ENCODE measurements around the gene LIMCH1. TPM values are rescaled to one million over a fixed set of nuclear protein-coding genes. Genes with fewer than 3 reads are reported as not detected.
"Not testable (repeated sequence)": the region's sequence is repeated elsewhere in the genome, so short reads cannot be mapped to it uniquely, and the experiment has no call there.

The LIMCH1 gene
- total RNA-seq, 1 donor from 2014 or later = 12.7 TPM

DNA sequence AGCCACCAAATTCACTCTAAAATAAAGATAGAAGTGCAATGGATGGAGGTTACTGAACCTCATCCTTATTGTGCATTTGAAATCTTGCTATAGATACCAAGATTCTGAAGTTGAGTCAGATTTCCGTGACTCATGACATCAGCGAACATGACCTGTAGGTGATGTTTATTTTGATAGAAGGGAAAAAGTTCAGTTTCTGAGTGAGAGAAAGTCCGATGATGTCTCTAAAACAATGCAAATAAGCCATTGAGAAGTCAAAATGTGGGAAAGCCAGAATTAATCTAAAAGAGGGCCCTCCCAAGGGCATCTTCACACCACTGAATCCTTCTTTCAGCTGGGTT, 190.6 kb downstream of the LIMCH1 start:
- H3K4me3 Mint-ChIP-seq (ENCODE audit: low read depth) = no peak overlapping the region
- peaks cover 3% of the 10 kb centered on the region for H3K4me1 Mint-ChIP-seq (ENCODE audit: low read depth)
- TF ChIP-seq, protein P1, sequence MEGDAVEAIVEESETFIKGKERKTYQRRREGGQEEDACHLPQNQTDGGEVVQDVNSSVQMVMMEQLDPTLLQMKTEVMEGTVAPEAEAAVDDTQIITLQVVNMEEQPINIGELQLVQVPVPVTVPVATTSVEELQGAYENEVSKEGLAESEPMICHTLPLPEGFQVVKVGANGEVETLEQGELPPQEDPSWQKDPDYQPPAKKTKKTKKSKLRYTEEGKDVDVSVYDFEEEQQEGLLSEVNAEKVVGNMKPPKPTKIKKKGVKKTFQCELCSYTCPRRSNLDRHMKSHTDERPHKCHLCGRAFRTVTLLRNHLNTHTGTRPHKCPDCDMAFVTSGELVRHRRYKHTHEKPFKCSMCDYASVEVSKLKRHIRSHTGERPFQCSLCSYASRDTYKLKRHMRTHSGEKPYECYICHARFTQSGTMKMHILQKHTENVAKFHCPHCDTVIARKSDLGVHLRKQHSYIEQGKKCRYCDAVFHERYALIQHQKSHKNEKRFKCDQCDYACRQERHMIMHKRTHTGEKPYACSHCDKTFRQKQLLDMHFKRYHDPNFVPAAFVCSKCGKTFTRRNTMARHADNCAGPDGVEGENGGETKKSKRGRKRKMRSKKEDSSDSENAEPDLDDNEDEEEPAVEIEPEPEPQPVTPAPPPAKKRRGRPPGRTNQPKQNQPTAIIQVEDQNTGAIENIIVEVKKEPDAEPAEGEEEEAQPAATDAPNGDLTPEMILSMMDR (IDR thresholded peaks at IDR 0.05; ENCODE audit: unreplicated experiment) = no peak
- DNase-seq (ENCODE audit: low spot score, unreplicated experiment) = no peak
- peaks cover 6% of the 10 kb centered on the region for H3K9me3 Mint-ChIP-seq (ENCODE audit: low read depth)
- peaks cover 80% of the 10 kb centered on the region for H3K27me3 Mint-ChIP-seq
- no peak overlapping the region for H3K27ac Mint-ChIP-seq
- H3K36me3 Mint-ChIP-seq (ENCODE audit: insufficient read depth) = no peaks in the 10 kb centered on the region

DNA sequence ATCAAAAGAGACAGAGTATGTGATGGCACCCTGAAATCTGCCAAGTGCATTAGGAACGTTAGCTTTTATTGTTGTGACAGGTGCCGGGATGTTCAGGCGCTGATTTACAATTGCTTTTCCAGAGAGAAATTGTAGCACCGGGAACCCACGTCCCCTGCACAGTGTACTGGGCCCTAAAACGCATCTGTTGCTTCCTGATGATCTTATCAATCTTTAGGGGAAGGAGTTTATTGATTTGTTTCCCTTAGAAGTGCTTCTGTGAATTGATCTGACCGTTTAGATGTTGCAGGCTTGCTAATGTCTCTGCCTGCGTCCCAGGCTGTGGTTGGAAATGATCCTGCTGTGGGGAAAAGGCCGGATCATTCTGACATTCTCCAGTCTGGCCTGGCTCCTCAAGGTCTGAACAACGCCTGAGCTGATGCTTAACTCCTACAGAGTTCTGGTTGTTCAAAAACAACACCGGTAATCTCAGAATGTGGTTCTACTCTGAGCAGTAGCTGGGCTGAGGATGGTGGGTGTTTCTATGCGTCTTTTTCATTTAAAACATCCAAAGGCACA, 193.7 kb downstream of the LIMCH1 start:
- Mint-ChIP-seq H3K36me3 (ENCODE audit: insufficient read depth) (no peaks in the 10 kb centered on the region), H3K4me3 (ENCODE audit: low read depth) (no peak overlapping the region), H3K9me3 (ENCODE audit: low read depth) (no peaks in the 10 kb centered on the region), H3K27me3 (peaks cover 82% of the 10 kb centered on the region), H3K27ac (no peak overlapping the region), H3K4me1 (ENCODE audit: low read depth) (peaks cover 3% of the 10 kb centered on the region)
- DNase-seq (ENCODE audit: low spot score, unreplicated experiment) = no peak
- TF ChIP-seq, protein P1 (IDR thresholded peaks at IDR 0.05; ENCODE audit: unreplicated experiment) = no peak

DNA sequence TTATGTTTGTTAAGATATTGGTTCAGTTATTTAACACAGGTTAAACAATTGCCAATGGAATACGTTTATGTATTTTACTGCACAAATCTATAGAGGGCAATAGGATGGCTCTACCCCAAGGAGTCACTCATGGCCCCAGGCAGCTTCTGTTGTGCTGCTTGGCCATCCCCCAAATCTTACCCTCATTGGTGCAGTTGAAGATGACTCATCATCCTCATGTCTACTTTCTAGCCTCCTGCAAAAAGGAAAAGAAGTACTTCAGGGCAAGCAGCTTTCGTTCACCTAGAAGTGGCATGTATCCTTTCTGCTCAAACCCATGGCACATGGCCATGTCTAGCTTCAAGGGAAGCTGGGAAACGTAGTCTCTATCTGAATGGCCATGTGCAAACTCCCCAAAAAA, 196.4 kb downstream of the LIMCH1 start:
- H3K27me3 Mint-ChIP-seq = peaks cover 74% of the 10 kb centered on the region
- H3K36me3 Mint-ChIP-seq (ENCODE audit: insufficient read depth) = no peaks in the 10 kb centered on the region
- DNase-seq (ENCODE audit: low spot score, unreplicated experiment) = no peak
- H3K4me3 Mint-ChIP-seq (ENCODE audit: low read depth) = no peak overlapping the region
- peaks cover 3% of the 10 kb centered on the region for H3K4me1 Mint-ChIP-seq (ENCODE audit: low read depth)
- TF ChIP-seq, protein P1 (IDR thresholded peaks at IDR 0.05; ENCODE audit: unreplicated experiment) = no peak
- no peaks in the 10 kb centered on the region for H3K9me3 Mint-ChIP-seq (ENCODE audit: low read depth)
- H3K27ac Mint-ChIP-seq = no peak overlapping the region

DNA sequence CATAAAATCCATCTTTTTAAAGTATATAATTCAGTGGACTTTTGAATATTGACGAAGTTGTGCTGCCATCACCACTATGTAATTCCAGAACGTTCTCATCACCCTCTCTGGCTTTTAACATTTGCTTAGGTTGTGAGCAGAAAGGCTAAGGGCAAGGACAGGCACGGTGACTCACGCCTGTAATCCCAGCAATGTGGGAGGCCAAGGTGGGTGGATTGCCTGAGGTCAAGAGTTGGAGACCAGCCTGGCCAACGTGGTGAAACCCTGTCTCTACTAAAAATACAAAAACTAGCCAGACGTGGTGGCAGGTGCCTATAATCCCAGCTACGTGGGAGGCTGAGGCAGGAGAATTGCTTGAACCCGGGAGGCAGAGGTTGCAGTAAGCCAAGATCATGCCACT, 199.5 kb downstream of the LIMCH1 start:
- not testable (repeated sequence) for DNase-seq (ENCODE audit: low spot score, unreplicated experiment); H3K4me3 Mint-ChIP-seq (ENCODE audit: low read depth); H3K4me1 Mint-ChIP-seq (ENCODE audit: low read depth); H3K36me3 Mint-ChIP-seq (ENCODE audit: insufficient read depth); H3K27ac Mint-ChIP-seq; H3K9me3 Mint-ChIP-seq (ENCODE audit: low read depth)
- peaks cover 78% of the 10 kb centered on the region for H3K27me3 Mint-ChIP-seq

DNA sequence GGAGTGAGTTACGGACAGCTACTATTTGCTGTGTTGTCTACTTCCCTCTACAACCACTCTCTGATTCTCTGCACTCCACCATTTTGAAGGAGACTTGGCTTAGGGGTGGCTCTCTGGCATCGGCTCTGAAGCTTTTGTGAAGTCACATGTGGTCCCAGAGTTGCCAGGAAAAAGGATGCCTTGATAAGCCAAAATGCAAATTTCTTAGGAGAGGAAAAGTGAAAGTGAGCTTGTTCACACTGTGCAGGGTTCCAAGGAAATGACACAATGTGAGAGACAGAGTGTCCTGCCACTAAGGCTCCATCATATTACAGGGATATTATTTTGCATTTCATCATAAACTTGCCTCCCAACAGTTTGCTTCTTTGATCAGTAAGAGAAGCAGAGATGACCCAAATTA, 203.4 kb downstream of the LIMCH1 start:
- no peaks in the 10 kb centered on the region for H3K9me3 Mint-ChIP-seq (ENCODE audit: low read depth)
- no peaks in the 10 kb centered on the region for H3K36me3 Mint-ChIP-seq (ENCODE audit: insufficient read depth)
- peaks cover 1% of the 10 kb centered on the region for H3K4me1 Mint-ChIP-seq (ENCODE audit: low read depth)
- H3K27ac Mint-ChIP-seq = no peak overlapping the region
- no peak for DNase-seq (ENCODE audit: low spot score, unreplicated experiment)
- H3K4me3 Mint-ChIP-seq (ENCODE audit: low read depth) = no peak overlapping the region
- peaks cover 83% of the 10 kb centered on the region for H3K27me3 Mint-ChIP-seq
- TF ChIP-seq, protein P1 (IDR thresholded peaks at IDR 0.05; ENCODE audit: unreplicated experiment) = no peak

DNA sequence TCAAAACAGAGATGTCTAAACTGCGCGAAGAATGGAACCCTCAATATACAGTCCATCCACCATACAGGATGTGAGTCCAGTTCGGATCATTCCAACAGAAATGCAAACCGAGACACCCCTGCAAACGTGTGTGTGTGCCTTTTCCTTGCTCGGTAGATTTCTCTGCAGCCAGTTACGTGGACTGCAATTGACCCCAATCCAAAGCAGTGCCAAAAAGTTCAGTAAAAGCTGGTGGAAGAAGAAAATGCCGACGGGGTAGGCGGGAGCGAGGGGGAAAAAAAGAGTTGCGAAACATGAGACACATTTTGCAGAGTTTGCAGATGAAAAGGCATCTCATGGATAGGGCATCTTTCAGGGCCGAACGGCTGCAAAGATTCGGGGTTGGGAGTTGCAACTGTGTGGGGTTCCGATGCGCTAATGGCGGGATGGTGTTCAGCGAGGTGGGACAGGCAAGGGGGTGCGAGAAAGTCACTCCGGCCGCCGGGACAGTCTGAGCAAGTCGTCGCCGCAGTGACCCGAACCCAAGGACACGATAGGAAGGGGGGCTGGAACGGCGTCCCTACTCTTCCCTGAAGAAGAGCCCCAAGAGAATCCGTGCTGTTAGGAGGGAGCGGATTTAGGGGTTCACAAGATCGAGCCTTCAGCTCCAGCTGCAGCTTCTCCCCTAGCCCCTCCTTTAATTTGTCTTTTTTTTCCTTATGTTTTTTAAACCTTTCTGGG, 206.8 kb downstream of the LIMCH1 start:
- Mint-ChIP-seq H3K27me3 (peaks cover 96% of the 10 kb centered on the region), H3K36me3 (ENCODE audit: insufficient read depth) (no peaks in the 10 kb centered on the region), H3K27ac (peak overlapping the region; percentile 23), H3K9me3 (ENCODE audit: low read depth) (no peaks in the 10 kb centered on the region), H3K4me1 (ENCODE audit: low read depth) (peaks cover 3% of the 10 kb centered on the region), H3K4me3 (ENCODE audit: low read depth) (no peak overlapping the region)
- TF ChIP-seq, protein P1 (IDR thresholded peaks at IDR 0.05; ENCODE audit: unreplicated experiment) = no peak
- no peak for DNase-seq (ENCODE audit: low spot score, unreplicated experiment)

Measured in progenitor cell of endocrine pancreas (in vitro differentiated cells).